Measurements from ENCODE around the gene ZBTB24. TPM values are rescaled to one million over a fixed set of nuclear protein-coding genes. Genes with fewer than 3 reads are reported as not detected.

The ZBTB24 gene
- total and polyA plus RNA-seq, 2 experiments from 2014 or later = 3.8 to 6.9 TPM

DNA sequence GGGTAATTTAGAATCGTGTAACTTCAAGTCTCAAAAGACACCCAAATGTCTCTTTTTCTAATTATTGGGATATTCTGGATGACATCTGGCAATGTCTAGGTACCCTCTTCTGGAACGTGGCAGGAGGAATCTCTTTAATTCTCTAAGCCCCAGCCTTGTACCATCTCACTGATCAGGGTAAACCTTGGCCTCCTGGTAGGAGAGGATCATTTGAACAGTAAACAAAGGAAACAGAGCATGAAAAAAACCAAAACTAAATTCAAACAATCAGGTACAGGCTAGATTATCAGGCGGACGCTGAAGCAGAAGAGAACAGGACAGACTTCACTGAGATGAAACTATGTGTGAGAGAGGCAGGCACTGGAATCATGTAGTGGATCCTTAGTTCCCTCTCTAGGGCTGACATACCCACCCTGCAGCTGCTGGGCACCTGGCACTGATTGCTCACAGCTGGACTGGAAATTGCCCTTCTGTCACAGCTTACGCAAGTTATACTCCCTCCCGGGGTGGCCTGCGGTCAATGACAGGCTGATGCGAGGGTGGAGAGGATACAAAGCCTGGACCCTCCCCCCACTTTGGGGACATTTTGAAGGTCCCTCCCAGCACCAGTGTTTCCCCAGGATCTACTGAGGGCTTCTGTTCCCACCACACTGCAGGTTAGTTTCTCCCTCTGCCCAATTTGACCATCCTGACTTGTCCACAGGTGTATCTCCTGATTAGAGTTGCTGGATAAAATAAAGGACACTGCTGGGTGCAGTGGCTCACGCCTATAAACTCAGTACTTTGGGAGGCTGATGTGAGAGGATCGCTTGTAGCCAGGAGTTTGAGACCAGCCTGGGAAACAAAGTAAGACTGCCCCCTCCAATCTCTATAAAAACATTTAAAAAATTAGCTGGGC is 20.6 kb upstream of the ZBTB24 start:
- Histone ChIP-seq H3K27ac (no peak overlapping the region), H3K4me3 (no peak overlapping the region), H2AFZ (no peak overlapping the region), H3K4me2 (no peak overlapping the region), H3K4me1 (ENCODE audit: insufficient read depth) (no peaks in the 10 kb centered on the region), H3K27me3 (no peaks in the 10 kb centered on the region), H3K36me3 (replicated peaks; ENCODE audit: insufficient read depth, low read depth) (no peaks in the 10 kb centered on the region), H4K20me1 (ENCODE audit: insufficient read depth, poor library complexity, severe bottlenecking) (no peaks in the 10 kb centered on the region), H3K79me2 (no peaks in the 10 kb centered on the region), H3K9me2 (replicated peaks; ENCODE audit: insufficient read depth) (no peaks in the 10 kb centered on the region), H3K9me3 (ENCODE audit: low read depth) (no peaks in the 10 kb centered on the region)
- TF ChIP-seq EZH2 (IDR thresholded peaks at IDR 0.05; ENCODE audit: borderline replicate concordance) (no peak), EZH2phosphoT487 (IDR thresholded peaks at IDR 0.05; ENCODE audit: low read depth, severe bottlenecking, unreplicated experiment) (no peak)
- TF ChIP-seq, protein P1, sequence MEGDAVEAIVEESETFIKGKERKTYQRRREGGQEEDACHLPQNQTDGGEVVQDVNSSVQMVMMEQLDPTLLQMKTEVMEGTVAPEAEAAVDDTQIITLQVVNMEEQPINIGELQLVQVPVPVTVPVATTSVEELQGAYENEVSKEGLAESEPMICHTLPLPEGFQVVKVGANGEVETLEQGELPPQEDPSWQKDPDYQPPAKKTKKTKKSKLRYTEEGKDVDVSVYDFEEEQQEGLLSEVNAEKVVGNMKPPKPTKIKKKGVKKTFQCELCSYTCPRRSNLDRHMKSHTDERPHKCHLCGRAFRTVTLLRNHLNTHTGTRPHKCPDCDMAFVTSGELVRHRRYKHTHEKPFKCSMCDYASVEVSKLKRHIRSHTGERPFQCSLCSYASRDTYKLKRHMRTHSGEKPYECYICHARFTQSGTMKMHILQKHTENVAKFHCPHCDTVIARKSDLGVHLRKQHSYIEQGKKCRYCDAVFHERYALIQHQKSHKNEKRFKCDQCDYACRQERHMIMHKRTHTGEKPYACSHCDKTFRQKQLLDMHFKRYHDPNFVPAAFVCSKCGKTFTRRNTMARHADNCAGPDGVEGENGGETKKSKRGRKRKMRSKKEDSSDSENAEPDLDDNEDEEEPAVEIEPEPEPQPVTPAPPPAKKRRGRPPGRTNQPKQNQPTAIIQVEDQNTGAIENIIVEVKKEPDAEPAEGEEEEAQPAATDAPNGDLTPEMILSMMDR (IDR thresholded peaks at IDR 0.05; ENCODE audit: poor library complexity) = no peak
- 72% methylated on average over 10 of the region's 10 CpGs for WGBS (ENCODE audit: low lambda C conversion rate, missing lambda C conversion rate)
- no peak for DNase-seq (ENCODE audit: low spot score)

DNA sequence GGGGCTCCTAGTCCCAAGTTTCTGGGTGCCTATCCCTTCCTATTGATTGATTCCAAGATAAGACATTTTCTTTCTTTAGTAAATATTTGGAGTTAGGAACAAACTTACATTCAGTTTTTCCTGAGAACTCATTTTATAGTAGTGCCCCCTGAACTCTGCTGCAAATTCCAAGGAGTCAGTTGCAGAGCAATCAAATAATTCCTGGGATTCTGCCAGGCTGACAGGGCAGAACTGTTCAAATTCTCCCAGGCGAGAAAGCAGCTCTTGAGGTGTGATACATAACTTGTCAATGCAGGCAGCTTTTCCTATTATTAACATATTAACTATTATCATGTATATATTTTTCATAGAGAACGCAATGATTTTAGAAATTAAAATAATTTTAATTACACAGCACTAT is 15.9 kb upstream of the ZBTB24 start:
- no peaks in the 10 kb centered on the region for H3K9me2 ChIP-seq (replicated peaks; ENCODE audit: insufficient read depth)
- H2AFZ ChIP-seq = no peak overlapping the region
- H3K79me2 ChIP-seq = no peaks in the 10 kb centered on the region
- H3K36me3 ChIP-seq (replicated peaks; ENCODE audit: insufficient read depth, low read depth) = no peaks in the 10 kb centered on the region
- no peak overlapping the region for H3K27ac ChIP-seq
- WGBS (ENCODE audit: low lambda C conversion rate, missing lambda C conversion rate) = 88% methylated on average over 2 of the region's 2 CpGs
- H3K4me1 ChIP-seq (ENCODE audit: insufficient read depth) = no peaks in the 10 kb centered on the region
- no peaks in the 10 kb centered on the region for H3K27me3 ChIP-seq
- no peak overlapping the region for H3K4me3 ChIP-seq
- TF ChIP-seq, protein P1 (IDR thresholded peaks at IDR 0.05; ENCODE audit: poor library complexity) = no peak
- no peak for TF ChIP-seq EZH2phosphoT487 (IDR thresholded peaks at IDR 0.05; ENCODE audit: low read depth, severe bottlenecking, unreplicated experiment)
- TF ChIP-seq EZH2 (IDR thresholded peaks at IDR 0.05; ENCODE audit: borderline replicate concordance) = no peak
- no peak overlapping the region for H3K4me2 ChIP-seq
- no peaks in the 10 kb centered on the region for H3K9me3 ChIP-seq (ENCODE audit: low read depth)
- no peaks in the 10 kb centered on the region for H4K20me1 ChIP-seq (ENCODE audit: insufficient read depth, poor library complexity, severe bottlenecking)
- no peak for DNase-seq (ENCODE audit: low spot score)

DNA sequence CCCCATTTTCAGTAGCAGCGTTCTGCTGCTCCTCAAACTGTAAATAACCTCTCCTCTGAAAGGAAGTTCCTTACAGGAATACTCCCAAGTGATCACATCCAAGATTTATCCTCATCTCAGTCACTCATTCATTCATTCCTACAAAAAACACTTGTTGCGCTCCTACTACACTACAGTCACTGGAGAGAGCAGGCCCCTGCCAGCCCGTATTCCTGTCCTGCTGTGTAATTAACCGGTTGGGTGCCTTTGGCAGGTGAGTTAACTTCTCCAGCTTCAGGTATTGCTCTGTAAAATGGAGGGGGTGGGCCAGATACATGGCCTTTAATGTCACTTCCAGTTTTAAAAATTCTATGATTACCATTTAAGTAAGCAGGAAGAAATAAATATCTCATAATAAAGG is 15.0 kb upstream of the ZBTB24 start:
- WGBS (ENCODE audit: low lambda C conversion rate, missing lambda C conversion rate) = 71% methylated on average over 4 of the region's 4 CpGs
- Histone ChIP-seq H3K9me3 (ENCODE audit: low read depth) (no peaks in the 10 kb centered on the region), H3K36me3 (replicated peaks; ENCODE audit: insufficient read depth, low read depth) (no peaks in the 10 kb centered on the region), H3K4me1 (ENCODE audit: insufficient read depth) (no peaks in the 10 kb centered on the region), H4K20me1 (ENCODE audit: insufficient read depth, poor library complexity, severe bottlenecking) (no peaks in the 10 kb centered on the region), H3K9me2 (replicated peaks; ENCODE audit: insufficient read depth) (no peaks in the 10 kb centered on the region), H3K4me2 (no peak overlapping the region), H2AFZ (no peak overlapping the region), H3K79me2 (no peaks in the 10 kb centered on the region), H3K27me3 (no peaks in the 10 kb centered on the region), H3K27ac (no peak overlapping the region), H3K4me3 (no peak overlapping the region)
- TF ChIP-seq, protein P1 (IDR thresholded peaks at IDR 0.05; ENCODE audit: poor library complexity) = no peak
- TF ChIP-seq EZH2 (IDR thresholded peaks at IDR 0.05; ENCODE audit: borderline replicate concordance) (no peak), EZH2phosphoT487 (IDR thresholded peaks at IDR 0.05; ENCODE audit: low read depth, severe bottlenecking, unreplicated experiment) (no peak)
- no peak for DNase-seq (ENCODE audit: low spot score)

Data from hepatocyte (in vitro differentiated cells).